HepG2 (cell line): Measurements from ENCODE around the gene INSIG2. TPM values are rescaled to one million over a fixed set of nuclear protein-coding genes. Genes with fewer than 3 reads are reported as not detected.

Experiments used
- ERF ChIP-seq: IDR thresholded peaks from 2 replicates; pipeline ENCODE4 v1.6.1; 2018; ENCODE audit warnings: missing biosample characterization, missing genetic modification reagents
- FOSL2 ChIP-seq: sonication (generic); formaldehyde crosslinking; IDR thresholded peaks from 2 replicates; pipeline ENCODE4 v1.4.0; 2020; ENCODE audit warnings: missing genetic modification reagents
- KLF12 ChIP-seq: sonication (generic); formaldehyde crosslinking; IDR thresholded peaks from 2 replicates; pipeline ENCODE4 v1.4.0; 2020; ENCODE audit warnings: missing genetic modification reagents, borderline replicate concordance
- MTA1 ChIP-seq: sonication (generic); formaldehyde crosslinking; IDR thresholded peaks from 2 replicates; pipeline ENCODE4 v1.4.0; 2020; ENCODE audit warnings: missing genetic modification reagents, mild to moderate bottlenecking, borderline replicate concordance
- NR2F2 ChIP-seq: IDR thresholded peaks from 2 replicates; pipeline ENCODE4 v1.6.1; 2012; ENCODE audit warnings: low read depth, inconsistent platforms, borderline replicate concordance
- SP1 ChIP-seq, 2 experiments: fragments of 450-650 bp in 1 of 2; sonication (generic) in 1 of 2; formaldehyde crosslinking in 1 of 2; IDR thresholded peaks; 2 replicates each; pipeline versions ENCODE4 v1.4.0 to v1.6.1; 2016 to 2020; ENCODE audit warnings: missing genetic modification reagents in 1 of 2
- TCF7L2 ChIP-seq: IDR thresholded peaks from 2 replicates; pipeline ENCODE4 v1.6.1; 2011; ENCODE audit warnings: mild to moderate bottlenecking, low read depth, low read length, moderate library complexity
- THYN1 ChIP-seq: sonication (generic); formaldehyde crosslinking; IDR thresholded peaks from 2 replicates; pipeline ENCODE4 v1.8.1; 2023; ENCODE audit warnings: low read depth, mild to moderate bottlenecking, moderate library complexity, missing genetic modification reagents, borderline replicate concordance
- ZBTB38 ChIP-seq: sonication (generic); formaldehyde crosslinking; IDR thresholded peaks from 2 replicates; pipeline ENCODE4 v1.5.1; 2020; ENCODE audit warnings: mild to moderate bottlenecking, missing genetic modification reagents
- ZBTB7A ChIP-seq: sonication (generic); formaldehyde crosslinking; IDR thresholded peaks from 2 replicates; pipeline ENCODE4 v1.8.0; 2022; ENCODE audit warnings: mild to moderate bottlenecking, missing genetic modification reagents
- ZNF431 ChIP-seq: sonication (generic); formaldehyde crosslinking; IDR thresholded peaks from 2 replicates; pipeline ENCODE4 v1.9.0; 2022; ENCODE audit warnings: missing genetic modification reagents, low read depth, mild to moderate bottlenecking, borderline replicate concordance
- polyA plus RNA-seq, 8 experiments: library from polyadenylated mRNA; depleted of rRNA in 3 of 8; stranded (reverse) in 7 of 8; unstranded in 1 of 8; fragments of >200 nt; fragmentation: Illumina TruSeq in 4 of 8; extraction: Trizol in 4 of 8; gene quantifications; 2 replicates each; pipeline versions ENCODE4 v1.2.1 to v1.2.3, GENCODE V29; 2011 to 2016; ENCODE audit warnings: low read depth in 4 of 8, missing spikeins in 1 of 8, mixed read lengths in 1 of 8; ENCODE audit not compliant: insufficient read depth in 1 of 8
- total RNA-seq, 5 experiments: library from RNA; depleted of rRNA; stranded (reverse); fragments of >200 nt; fragmentation: Illumina TruSeq; extraction: Trizol; gene quantifications; 2 replicates each; pipeline ENCODE4 v1.2.3, GENCODE V29; 2016; ENCODE audit warnings: low read depth in 1 of 5
- TF ChIP-seq, protein P1 (sequence below): sonication (generic); formaldehyde crosslinking; IDR thresholded peaks from 2 replicates; pipeline ENCODE4 v1.5.0; 2020; ENCODE audit warnings: missing genetic modification reagents
- TF ChIP-seq, protein P2 (sequence below): sonication (generic); formaldehyde crosslinking; IDR thresholded peaks from 2 replicates; pipeline ENCODE4 v1.8.0; 2022; ENCODE audit warnings: missing genetic modification reagents, mild to moderate bottlenecking, moderate library complexity, borderline replicate concordance
- TF ChIP-seq, protein P3 (sequence below): sonication (generic); formaldehyde crosslinking; conservative IDR thresholded peaks from 2 replicates; pipeline ENCODE4 v1.4.0; 2020; ENCODE audit warnings: mild to moderate bottlenecking, missing genetic modification reagents, moderate library complexity
- TF ChIP-seq, protein P4 (sequence below): IDR thresholded peaks from 2 replicates; pipeline ENCODE4 v1.6.1; 2016; ENCODE audit warnings: low read depth, control low read depth
- TF ChIP-seq, protein P5 (sequence below): sonication (generic); formaldehyde crosslinking; IDR thresholded peaks from 2 replicates; pipeline ENCODE4 v1.9.0; 2021; ENCODE audit warnings: missing genetic modification reagents, borderline replicate concordance

INSIG2 gene
- total and polyA plus RNA-seq, 2 of the 13 experiments (the other 11 are each of a cell fraction or from before 2014, with no cell fraction given), result 73.5 to 481 TPM

DNA sequence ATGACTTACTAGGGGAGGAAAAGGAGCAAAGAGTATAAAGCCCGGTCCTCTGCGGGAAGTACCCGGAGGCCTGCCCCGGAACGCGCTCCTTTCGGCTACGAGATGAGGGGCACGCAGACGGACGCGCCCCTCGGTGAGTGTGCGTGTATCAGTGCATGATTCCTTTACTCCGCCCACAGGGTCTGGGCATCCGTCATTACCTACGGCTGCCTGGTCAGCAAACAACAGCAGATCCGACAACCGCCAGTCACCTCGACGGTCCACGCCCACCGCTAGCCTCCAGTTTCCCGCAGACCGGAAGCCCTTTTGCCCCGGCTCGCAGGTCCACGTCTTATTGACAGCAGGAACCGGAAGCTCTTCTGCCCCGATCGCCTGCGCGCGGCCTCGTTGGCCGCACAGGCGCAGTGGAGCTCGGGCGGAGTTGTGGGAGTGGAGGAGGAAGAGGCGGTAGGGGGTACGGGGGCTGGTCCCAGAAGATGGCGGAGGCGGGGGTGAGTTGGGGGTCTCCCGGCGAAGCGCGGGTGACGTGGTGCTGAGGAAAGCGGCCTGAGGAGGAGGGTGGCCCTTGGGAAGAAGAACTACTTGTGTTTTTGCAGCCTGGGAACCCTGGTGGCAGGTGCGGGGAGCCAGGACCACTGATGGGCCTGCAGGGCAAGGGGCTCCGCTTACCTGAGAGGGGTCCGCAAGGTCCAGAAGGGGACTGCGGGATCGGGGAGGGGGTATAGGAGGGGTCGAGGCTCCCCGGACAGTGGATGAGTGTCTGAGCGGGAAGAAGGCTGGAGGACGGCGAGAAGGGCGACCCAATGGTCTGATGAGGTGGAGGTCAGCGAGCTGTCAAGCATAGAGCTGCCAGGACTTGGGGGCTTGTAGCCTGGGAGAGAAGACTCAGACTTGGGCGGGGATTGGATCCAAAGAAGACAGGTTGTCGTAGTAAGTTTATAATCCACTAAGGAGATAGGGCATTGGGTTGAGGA is at the start of gene INSIG2 (continued):
- TF ChIP-seq, protein P1, sequence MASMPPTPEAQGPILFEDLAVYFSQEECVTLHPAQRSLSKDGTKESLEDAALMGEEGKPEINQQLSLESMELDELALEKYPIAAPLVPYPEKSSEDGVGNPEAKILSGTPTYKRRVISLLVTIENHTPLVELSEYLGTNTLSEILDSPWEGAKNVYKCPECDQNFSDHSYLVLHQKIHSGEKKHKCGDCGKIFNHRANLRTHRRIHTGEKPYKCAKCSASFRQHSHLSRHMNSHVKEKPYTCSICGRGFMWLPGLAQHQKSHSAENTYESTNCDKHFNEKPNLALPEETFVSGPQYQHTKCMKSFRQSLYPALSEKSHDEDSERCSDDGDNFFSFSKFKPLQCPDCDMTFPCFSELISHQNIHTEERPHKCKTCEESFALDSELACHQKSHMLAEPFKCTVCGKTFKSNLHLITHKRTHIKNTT (CRISPR knock-in tag), result no peak
- no peak for TF ChIP-seq TCF7L2
- TF ChIP-seq, protein P2, sequence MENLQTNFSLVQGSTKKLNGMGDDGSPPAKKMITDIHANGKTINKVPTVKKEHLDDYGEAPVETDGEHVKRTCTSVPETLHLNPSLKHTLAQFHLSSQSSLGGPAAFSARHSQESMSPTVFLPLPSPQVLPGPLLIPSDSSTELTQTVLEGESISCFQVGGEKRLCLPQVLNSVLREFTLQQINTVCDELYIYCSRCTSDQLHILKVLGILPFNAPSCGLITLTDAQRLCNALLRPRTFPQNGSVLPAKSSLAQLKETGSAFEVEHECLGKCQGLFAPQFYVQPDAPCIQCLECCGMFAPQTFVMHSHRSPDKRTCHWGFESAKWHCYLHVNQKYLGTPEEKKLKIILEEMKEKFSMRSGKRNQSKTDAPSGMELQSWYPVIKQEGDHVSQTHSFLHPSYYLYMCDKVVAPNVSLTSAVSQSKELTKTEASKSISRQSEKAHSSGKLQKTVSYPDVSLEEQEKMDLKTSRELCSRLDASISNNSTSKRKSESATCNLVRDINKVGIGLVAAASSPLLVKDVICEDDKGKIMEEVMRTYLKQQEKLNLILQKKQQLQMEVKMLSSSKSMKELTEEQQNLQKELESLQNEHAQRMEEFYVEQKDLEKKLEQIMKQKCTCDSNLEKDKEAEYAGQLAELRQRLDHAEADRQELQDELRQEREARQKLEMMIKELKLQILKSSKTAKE, result peak; percentile 84
- peak; percentile 94 for TF ChIP-seq ZBTB7A (CRISPR knock-in tag)
- peak; percentile 88; the same call in 1 of the 2 replicates for TF ChIP-seq ZNF431
- peak; percentile 80; the same call in 1 of the 2 replicates for TF ChIP-seq ZBTB38 (CRISPR knock-in tag)
- peak; percentile 51; the same call in 1 of the 2 replicates for TF ChIP-seq KLF12 (CRISPR knock-in tag)
- TF ChIP-seq FOSL2, result peak; percentile 85
- peak; percentile 55; the same call in 1 of the 2 replicates for TF ChIP-seq NR2F2
- TF ChIP-seq, protein P3, sequence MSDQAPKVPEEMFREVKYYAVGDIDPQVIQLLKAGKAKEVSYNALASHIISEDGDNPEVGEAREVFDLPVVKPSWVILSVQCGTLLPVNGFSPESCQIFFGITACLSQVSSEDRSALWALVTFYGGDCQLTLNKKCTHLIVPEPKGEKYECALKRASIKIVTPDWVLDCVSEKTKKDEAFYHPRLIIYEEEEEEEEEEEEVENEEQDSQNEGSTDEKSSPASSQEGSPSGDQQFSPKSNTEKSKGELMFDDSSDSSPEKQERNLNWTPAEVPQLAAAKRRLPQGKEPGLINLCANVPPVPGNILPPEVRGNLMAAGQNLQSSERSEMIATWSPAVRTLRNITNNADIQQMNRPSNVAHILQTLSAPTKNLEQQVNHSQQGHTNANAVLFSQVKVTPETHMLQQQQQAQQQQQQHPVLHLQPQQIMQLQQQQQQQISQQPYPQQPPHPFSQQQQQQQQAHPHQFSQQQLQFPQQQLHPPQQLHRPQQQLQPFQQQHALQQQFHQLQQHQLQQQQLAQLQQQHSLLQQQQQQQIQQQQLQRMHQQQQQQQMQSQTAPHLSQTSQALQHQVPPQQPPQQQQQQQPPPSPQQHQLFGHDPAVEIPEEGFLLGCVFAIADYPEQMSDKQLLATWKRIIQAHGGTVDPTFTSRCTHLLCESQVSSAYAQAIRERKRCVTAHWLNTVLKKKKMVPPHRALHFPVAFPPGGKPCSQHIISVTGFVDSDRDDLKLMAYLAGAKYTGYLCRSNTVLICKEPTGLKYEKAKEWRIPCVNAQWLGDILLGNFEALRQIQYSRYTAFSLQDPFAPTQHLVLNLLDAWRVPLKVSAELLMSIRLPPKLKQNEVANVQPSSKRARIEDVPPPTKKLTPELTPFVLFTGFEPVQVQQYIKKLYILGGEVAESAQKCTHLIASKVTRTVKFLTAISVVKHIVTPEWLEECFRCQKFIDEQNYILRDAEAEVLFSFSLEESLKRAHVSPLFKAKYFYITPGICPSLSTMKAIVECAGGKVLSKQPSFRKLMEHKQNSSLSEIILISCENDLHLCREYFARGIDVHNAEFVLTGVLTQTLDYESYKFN (CRISPR knock-in tag), result peak; percentile 84
- peak; percentile 72; the same call in 1 of the 2 replicates for TF ChIP-seq MTA1 (CRISPR knock-in tag)
- TF ChIP-seq SP1 (IDR thresholded peaks at IDR 0.05), result no peak
- TF ChIP-seq SP1 (CRISPR knock-in tag; IDR thresholded peaks at IDR 0.05), result peak; percentile 73
- TF ChIP-seq, protein P4, sequence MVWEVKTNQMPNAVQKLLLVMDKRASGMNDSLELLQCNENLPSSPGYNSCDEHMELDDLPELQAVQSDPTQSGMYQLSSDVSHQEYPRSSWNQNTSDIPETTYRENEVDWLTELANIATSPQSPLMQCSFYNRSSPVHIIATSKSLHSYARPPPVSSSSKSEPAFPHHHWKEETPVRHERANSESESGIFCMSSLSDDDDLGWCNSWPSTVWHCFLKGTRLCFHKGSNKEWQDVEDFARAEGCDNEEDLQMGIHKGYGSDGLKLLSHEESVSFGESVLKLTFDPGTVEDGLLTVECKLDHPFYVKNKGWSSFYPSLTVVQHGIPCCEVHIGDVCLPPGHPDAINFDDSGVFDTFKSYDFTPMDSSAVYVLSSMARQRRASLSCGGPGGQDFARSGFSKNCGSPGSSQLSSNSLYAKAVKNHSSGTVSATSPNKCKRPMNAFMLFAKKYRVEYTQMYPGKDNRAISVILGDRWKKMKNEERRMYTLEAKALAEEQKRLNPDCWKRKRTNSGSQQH (CRISPR knock-in tag), result 0 out of 2 replicates have a peak, but pooled peaks have one; percentile 57
- TF ChIP-seq, protein P5, sequence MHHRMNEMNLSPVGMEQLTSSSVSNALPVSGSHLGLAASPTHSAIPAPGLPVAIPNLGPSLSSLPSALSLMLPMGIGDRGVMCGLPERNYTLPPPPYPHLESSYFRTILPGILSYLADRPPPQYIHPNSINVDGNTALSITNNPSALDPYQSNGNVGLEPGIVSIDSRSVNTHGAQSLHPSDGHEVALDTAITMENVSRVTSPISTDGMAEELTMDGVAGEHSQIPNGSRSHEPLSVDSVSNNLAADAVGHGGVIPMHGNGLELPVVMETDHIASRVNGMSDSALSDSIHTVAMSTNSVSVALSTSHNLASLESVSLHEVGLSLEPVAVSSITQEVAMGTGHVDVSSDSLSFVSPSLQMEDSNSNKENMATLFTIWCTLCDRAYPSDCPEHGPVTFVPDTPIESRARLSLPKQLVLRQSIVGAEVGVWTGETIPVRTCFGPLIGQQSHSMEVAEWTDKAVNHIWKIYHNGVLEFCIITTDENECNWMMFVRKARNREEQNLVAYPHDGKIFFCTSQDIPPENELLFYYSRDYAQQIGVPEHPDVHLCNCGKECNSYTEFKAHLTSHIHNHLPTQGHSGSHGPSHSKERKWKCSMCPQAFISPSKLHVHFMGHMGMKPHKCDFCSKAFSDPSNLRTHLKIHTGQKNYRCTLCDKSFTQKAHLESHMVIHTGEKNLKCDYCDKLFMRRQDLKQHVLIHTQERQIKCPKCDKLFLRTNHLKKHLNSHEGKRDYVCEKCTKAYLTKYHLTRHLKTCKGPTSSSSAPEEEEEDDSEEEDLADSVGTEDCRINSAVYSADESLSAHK, result no peak; the same call in 1 of the 2 replicates
- TF ChIP-seq ERF, result peak; percentile 91
- TF ChIP-seq THYN1, result no peak
